Aorta (tissue), 5 donors: Measurements from ENCODE around the gene ABCG1. TPM values are rescaled to one million over a fixed set of nuclear protein-coding genes. Genes with fewer than 3 reads are reported as not detected.

Experiments used
- ATAC-seq: fragments of 200-7000 bp; cut with Tn5 transposase; one replicate; pipeline ENCODE4 v1.9.1; 2022; ENCODE audit warnings: moderate library complexity; ENCODE audit not compliant: low FRiP score
- DNase-seq, 2 donors: peaks; one replicate each; pipeline ENCODE4 v3.0.0-alpha.2; 2020
- H3K27ac ChIP-seq, 2 donors: one replicate each; pipeline ENCODE4 v1.5.1; 2013; ENCODE audit warnings: low read length in 2 of 2, mild to moderate bottlenecking in 2 of 2, moderate library complexity in 2 of 2, control low read depth in 1 of 2, inconsistent platforms in 1 of 2, low read depth in 1 of 2
- H3K27me3 ChIP-seq, 2 donors: one replicate each; pipeline ENCODE4 v1.6.1; 2013; ENCODE audit warnings: control low read depth in 1 of 2, low read length in 1 of 2, mild to moderate bottlenecking in 1 of 2, moderate library complexity in 1 of 2; ENCODE audit not compliant: insufficient read depth in 2 of 2, control insufficient read depth in 1 of 2
- H3K36me3 ChIP-seq, 2 donors: one replicate each; pipeline ENCODE4 v1.6.1; 2013; ENCODE audit warnings: control low read depth in 1 of 2, low read length in 1 of 2, mild to moderate bottlenecking in 1 of 2; ENCODE audit not compliant: insufficient read depth in 2 of 2, control insufficient read depth in 1 of 2
- H3K4me1 ChIP-seq, 2 donors: one replicate each; pipeline ENCODE4 v1.6.1; 2013; ENCODE audit warnings: low read length in 2 of 2, control low read depth in 1 of 2, mild to moderate bottlenecking in 1 of 2, moderate library complexity in 1 of 2; ENCODE audit not compliant: insufficient read depth in 2 of 2, control insufficient read depth in 1 of 2
- H3K4me3 ChIP-seq, 2 donors: one replicate each; pipeline ENCODE4 v1.5.1; 2013; ENCODE audit warnings: low read length in 2 of 2, control low read depth in 1 of 2, mild to moderate bottlenecking in 1 of 2
- H3K9me3 ChIP-seq: one replicate; pipeline ENCODE4 v1.6.1; 2013; ENCODE audit warnings: mild to moderate bottlenecking, low read length; ENCODE audit not compliant: control insufficient read depth
- WGBS, 2 donors: extraction: QIAGEN DNeasy Blood & Tissue Kit; methylation state at CpG; one replicate each; pipeline ENCODE4 v1.1.7; 2013; 5-methylcytosine and 5-hydroxymethylcytosine counted together
- intact Hi-C, 2 donors: fragments of 100-400 bp; cut with DNase I; formaldehyde crosslinking; loops; one replicate each; pipeline versions ENCODE4 v1.14.2 to v1.15.0; 2022
- polyA plus RNA-seq, 2 donors: library from polyadenylated mRNA; stranded (reverse); fragments of 200-250 nt; gene quantifications; one replicate each; pipeline ENCODE4 v1.2.3, GENCODE V29; 2013
- total RNA-seq, 2 donors: library from RNA; stranded (reverse); fragmentation: NEBNext Ultra II Directional; extraction: Animal tissue kit (Norgen Biotek cat#: 25700); gene quantifications; one replicate each; pipeline ENCODE4 v1.2.1, GENCODE V29; 2021
- donor health status: healthy with polysubstance abuse.
- donor health status: Bipolar disorder and iron deficiency.
- donor health status: DM: no; HTN: no; CAD: no.
- donor health status: DM: no; HTN: no; CAD: no.
- donor health status: DM: yes; HTN: yes; CAD: no.

ABCG1 gene
- total and polyA plus RNA-seq, 4 donors, result 4.8 to 24.2 (median 13.1) TPM

DNA sequence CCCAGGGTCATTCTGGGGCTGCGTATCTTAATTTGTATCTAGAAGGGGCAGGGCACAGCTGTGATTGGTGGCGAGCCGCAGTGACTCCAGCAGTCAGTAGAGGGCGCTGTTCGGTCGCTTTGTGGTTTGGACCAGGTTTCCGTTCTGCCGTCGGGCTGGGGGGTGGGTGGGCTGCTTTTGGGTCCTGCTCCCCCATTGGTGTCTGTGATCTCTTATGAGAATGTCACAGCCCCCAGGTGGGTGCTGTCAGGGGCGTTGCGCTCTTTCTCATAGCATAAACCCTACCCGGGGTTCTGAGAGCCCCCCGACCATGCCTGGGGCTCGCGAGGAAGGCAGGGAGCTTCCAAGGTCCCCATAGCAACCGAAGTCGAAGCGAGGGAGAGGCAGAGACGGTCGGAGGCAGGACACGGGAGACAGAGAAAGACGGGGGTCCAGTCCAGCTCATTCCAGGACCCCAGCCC lies 90.8 kb downstream of the ABCG1 start:
- no peak overlapping the region for H3K4me3 ChIP-seq
- H3K4me1 ChIP-seq, result no peaks in the 10 kb centered on the region
- no peaks in the 10 kb centered on the region for H3K9me3 ChIP-seq
- ATAC-seq (no peak), DNase-seq (no peak)
- H3K27ac ChIP-seq, result no peak overlapping the region
- no peaks in the 10 kb centered on the region for H3K27me3 ChIP-seq
- WGBS, 2 donors, result 9 to 10% methylated on average over 22 of the region's 22 CpGs
- intact Hi-C loops, result no loop called here
- no peaks in the 10 kb centered on the region for H3K36me3 ChIP-seq

DNA sequence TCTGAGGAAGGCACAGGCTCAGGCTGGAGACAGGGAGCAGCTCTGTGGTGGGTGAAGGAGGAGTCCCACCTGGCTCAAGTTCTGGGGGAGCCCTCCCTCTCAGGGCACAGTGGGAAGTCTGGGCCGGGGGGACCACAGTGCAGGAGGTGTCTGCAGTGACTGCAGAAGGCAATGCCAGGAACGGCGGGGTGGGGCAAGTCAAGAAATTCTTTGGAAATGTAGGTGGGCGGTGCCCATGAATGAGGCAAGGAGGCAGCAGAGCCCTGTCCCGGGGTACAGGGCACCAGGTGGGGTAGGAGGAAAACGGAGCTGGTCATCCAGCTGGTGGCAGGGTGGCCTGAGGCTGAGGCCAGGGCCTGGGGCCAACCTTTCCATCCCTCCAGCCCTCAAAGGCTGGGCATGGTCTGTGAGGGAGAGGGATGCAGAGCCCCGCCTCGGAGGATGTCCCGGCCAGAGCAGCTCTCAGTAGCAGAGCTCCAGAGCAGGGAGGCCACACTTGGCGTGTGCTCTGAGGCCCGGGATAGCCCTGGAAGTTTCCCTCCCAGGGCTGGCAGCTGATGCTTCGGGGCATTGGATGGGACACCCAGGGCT lies 91.6 kb downstream of the ABCG1 start:
- Histone ChIP-seq H3K27ac (no peak overlapping the region), H3K27me3 (no peaks in the 10 kb centered on the region), H3K4me3 (no peak overlapping the region), H3K4me1 (no peaks in the 10 kb centered on the region), H3K9me3 (no peaks in the 10 kb centered on the region), H3K36me3 (no peaks in the 10 kb centered on the region)
- intact Hi-C loops, result no loop called here
- ATAC-seq (no peak), DNase-seq (no peak)
- 75 to 82% methylated on average over 12 of the region's 12 CpGs for WGBS, 2 donors

DNA sequence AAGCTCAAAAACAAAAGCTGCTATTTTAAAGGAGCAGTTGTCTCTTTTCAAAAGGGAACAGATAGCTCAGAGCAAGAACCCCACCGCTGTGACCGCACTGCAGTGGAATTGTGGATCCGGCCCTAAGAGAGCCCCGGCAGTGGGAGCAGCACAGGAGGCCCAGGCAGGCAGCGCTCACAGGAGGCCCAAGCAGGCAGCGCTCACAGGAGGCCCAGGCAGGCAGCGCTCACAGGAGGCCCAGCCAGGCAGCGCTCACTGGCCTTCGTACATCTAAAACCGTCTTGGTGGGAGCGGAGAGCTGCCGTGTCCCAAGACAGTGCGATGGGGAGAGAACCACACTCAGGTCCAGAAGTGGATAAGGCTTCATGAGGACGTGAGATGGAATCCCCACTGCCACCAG lies 92.2 kb downstream of the ABCG1 start:
- WGBS, 2 donors, result 91 to 93% methylated on average over 14 of the region's 14 CpGs
- H3K27me3 ChIP-seq, result no peaks in the 10 kb centered on the region
- no peak overlapping the region for H3K4me3 ChIP-seq
- no peaks in the 10 kb centered on the region for H3K4me1 ChIP-seq
- intact Hi-C loops, result no loop called here
- no peaks in the 10 kb centered on the region for H3K36me3 ChIP-seq
- no peaks in the 10 kb centered on the region for H3K9me3 ChIP-seq
- ATAC-seq, result no peak
- no peak overlapping the region for H3K27ac ChIP-seq
- DNase-seq, result no peak

DNA sequence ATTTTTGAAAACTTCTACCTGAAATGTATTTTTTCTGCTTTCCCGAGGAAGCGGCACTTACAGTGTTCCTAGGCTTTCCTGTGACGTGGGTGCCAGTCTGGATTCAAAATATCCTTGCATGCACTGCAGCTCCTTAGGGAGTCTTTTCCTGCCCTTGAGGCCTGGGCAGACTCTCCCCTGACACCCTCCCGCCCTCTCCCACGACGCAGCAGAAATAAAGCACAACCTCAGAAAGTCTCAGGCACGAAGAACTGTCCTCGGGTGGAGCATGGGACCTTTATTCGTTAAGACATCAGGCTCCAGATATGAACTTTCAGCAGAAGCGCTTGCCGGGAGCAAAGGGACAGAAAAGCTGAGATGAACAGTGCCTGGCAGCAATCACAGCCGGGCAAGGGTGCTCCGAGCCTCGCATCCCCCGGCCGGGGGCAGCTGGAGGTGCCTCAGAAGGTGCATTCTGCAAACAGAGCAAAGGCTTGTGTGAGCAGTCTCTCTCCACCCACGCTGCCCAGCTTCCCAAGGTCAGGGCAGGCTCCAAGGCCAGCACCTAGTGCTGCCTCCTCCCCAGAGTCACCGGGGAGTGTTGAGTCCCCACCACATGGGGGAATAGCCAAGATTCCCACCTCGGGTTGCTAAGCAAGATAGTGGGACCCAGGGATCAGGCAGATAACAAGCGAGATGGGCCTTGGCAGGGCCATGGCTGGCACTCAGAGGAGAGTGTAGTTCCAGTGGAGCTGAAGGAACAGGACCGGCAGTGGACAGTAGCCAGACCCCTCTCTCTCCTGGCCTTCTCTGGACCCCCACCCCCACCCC lies 93.1 kb downstream of the ABCG1 start:
- Histone ChIP-seq H3K36me3 (no peaks in the 10 kb centered on the region), H3K27me3 (no peaks in the 10 kb centered on the region), H3K9me3 (no peaks in the 10 kb centered on the region), H3K27ac (no peak overlapping the region), H3K4me3 (no peak overlapping the region), H3K4me1 (no peaks in the 10 kb centered on the region)
- DNase-seq (no peak), ATAC-seq (no peak)
- intact Hi-C loops, result no loop called here
- 79 to 80% methylated on average over 21 of the region's 21 CpGs for WGBS, 2 donors

- ATAC-seq, result no peak
- no peaks in the 10 kb centered on the region for H3K36me3 ChIP-seq
- DNase-seq, result no peak
- no peak overlapping the region for H3K27ac ChIP-seq
- no peak overlapping the region for H3K4me3 ChIP-seq
- no peaks in the 10 kb centered on the region for H3K27me3 ChIP-seq
- intact Hi-C loops, result no loop called here
- H3K9me3 ChIP-seq, result no peaks in the 10 kb centered on the region
- WGBS, 2 donors, result 85 to 86% methylated on average over 16 of the region's 16 CpGs
- no peaks in the 10 kb centered on the region for H3K4me1 ChIP-seq
Measured at GRCh38 chr21:42312626-42313104, 93.7 kb downstream of the ABCG1 start.

GRCh38 chr21:42313501-42313969 lies 94.6 kb downstream of the ABCG1 start:
- Histone ChIP-seq H3K4me3 (no peak overlapping the region), H3K4me1 (no peaks in the 10 kb centered on the region), H3K9me3 (no peaks in the 10 kb centered on the region), H3K36me3 (no peaks in the 10 kb centered on the region), H3K27me3 (no peaks in the 10 kb centered on the region), H3K27ac (no peak overlapping the region)
- DNase-seq, result no peak
- WGBS, 2 donors, result 17 to 21% methylated on average over 13 of the region's 13 CpGs
- no peak for ATAC-seq
- intact Hi-C loops, result no loop called here

DNA sequence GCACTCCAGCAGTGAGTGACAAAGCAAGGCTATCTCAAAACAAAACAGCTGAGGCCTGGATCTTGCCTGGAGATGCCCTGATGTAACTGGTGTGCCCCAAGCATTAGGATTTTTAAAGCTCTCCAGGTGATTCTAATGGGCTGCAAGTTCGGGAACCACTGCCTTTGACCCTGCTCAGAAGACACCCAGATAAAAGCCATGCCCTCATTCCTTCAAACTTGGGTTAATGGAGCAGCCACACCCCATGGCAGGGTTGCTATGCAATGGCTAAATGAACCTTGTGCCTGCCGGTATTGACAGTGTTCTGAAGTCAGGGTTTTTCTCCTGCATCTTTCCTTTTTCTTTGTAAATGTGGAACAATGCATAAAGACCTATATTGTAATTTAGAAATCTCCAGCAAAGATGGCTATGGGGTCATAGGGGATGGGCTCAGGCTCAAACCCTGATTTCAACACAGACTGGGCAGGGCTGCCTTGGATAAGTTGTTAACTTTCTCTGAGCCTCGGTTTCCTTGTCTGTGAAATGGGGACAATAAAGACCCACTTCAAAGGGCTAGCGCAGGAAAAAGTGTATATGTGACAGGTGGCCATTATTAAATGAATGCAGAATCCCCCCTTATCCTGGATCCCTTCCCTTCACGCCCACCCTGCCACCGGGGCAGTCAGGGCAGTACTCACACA lies 95.8 kb downstream of the ABCG1 start:
- ATAC-seq, result no peak

DNA sequence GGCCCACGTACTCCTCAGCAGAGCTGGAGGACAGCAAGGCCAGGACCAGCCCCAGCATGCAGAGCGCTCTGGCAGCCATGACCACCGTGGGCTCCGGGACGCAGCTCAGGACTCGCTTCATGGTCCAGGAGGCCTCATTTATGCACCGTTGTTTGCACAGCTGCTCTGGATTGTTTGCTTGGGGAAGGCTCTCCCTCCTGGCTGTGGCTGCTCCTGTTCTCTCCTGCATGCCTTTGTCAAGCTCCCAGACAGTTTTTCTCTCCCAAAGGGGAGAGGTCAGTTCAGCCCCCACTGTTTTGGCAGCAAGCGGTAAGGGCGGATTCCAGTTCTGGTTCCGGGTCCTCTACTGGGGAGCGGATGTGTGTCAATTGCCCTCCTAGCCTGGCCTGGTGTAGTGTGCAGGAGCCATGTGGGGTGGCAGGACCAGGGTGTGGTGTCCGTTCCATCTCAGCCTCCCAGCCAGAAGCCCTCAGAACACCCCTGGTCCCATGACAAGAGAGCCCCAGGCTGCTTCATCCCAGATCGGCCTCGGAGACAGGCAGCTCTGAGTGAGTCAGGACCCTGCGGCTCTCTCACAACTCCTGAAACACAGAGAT lies 96.5 kb downstream of the ABCG1 start, which contains the start of gene TFF3:
TSS of gene TFF3 (minus strand) at position 114 of the 596 bp plus-strand sequence. CDS start at position 79, 35 bp downstream.
- ATAC-seq (no peak), DNase-seq (no peak)
- Histone ChIP-seq H3K9me3 (no peaks in the 10 kb centered on the region), H3K4me3 (no peak within 1 kb of the TSS), H3K36me3 (no peaks in the 10 kb centered on the region), H3K4me1 (no peaks in the 10 kb centered on the region), H3K27me3 (no peaks in the 10 kb centered on the region), H3K27ac (no peak within 1 kb of the TSS)
- intact Hi-C loops, result no loop called here
- WGBS, 2 donors, result 57 to 73% methylated on average over 15 of the region's 15 CpGs

More for the DNA sequence above, 95.8 kb downstream of the ABCG1 start:
- no peak overlapping the region for H3K27ac ChIP-seq
- DNase-seq, result no peak
- no peaks in the 10 kb centered on the region for H3K36me3 ChIP-seq
- no peaks in the 10 kb centered on the region for H3K27me3 ChIP-seq
- no peaks in the 10 kb centered on the region for H3K9me3 ChIP-seq
- 86 to 87% methylated on average over 6 of the region's 6 CpGs for WGBS, 2 donors
- H3K4me3 ChIP-seq, result no peak overlapping the region
- intact Hi-C loops, result no loop called here
- no peaks in the 10 kb centered on the region for H3K4me1 ChIP-seq
